Stimulated activated CD4-positive, alpha-beta T cell treated with anti-CD3 and anti-CD28 coated beads, Interleukin-2, amount 100 ng/mL, for 24 hours (primary cell): Measurements from ENCODE around the gene RAPGEF2.
"Not testable (repeated sequence)": the region's sequence is repeated elsewhere in the genome, so short reads cannot be mapped to it uniquely, and the experiment has no call there.

ENCODE experiments used
- DNase-seq, 2 donors: peaks; one replicate each; pipeline ENCODE4 v3.0.0-alpha.2; 2020

The RAPGEF2 gene

GRCh38 chr4:159137176-159137575 lies 34.3 kb downstream of the RAPGEF2 start:
- DNase-seq = no peak

- DNase-seq = no peak
These were observed 35.6 kb downstream of the RAPGEF2 start for GRCh38 chr4:159138436-159138835.

- no peak for DNase-seq
These were observed 38.3 kb downstream of the RAPGEF2 start for GRCh38 chr4:159141193-159141592.

GRCh38 chr4:159142241-159142640 lies 39.4 kb downstream of the RAPGEF2 start:
- no peak for DNase-seq

- no peak for DNase-seq
These were observed 40.0 kb downstream of the RAPGEF2 start for GRCh38 chr4:159142681-159143384.

- no peak for DNase-seq
These were observed 40.8 kb downstream of the RAPGEF2 start for GRCh38 chr4:159143687-159144086.

- no peak for DNase-seq
These were observed 41.3 kb downstream of the RAPGEF2 start for GRCh38 chr4:159144112-159144694.

- DNase-seq = no peak
These were observed 42.6 kb downstream of the RAPGEF2 start for GRCh38 chr4:159145318-159145991.

- DNase-seq = no peak
These were observed 43.1 kb downstream of the RAPGEF2 start for GRCh38 chr4:159145992-159146330.

GRCh38 chr4:159146488-159146887 lies 43.6 kb downstream of the RAPGEF2 start:
- DNase-seq = no peak

- DNase-seq = no peak
These were observed 45.6 kb downstream of the RAPGEF2 start for GRCh38 chr4:159148441-159148840.

- no peak for DNase-seq
These were observed 46.8 kb downstream of the RAPGEF2 start for GRCh38 chr4:159149666-159150065.

- DNase-seq = no peak
These were observed 47.5 kb downstream of the RAPGEF2 start for GRCh38 chr4:159150396-159150795.

GRCh38 chr4:159150821-159151390 lies 48.0 kb downstream of the RAPGEF2 start:
- DNase-seq = no peak

GRCh38 chr4:159151689-159152088 lies 48.8 kb downstream of the RAPGEF2 start:
- no peak for DNase-seq

- no peak for DNase-seq
These were observed 49.3 kb downstream of the RAPGEF2 start for GRCh38 chr4:159152181-159152580.

- DNase-seq = no peak
These were observed 50.8 kb downstream of the RAPGEF2 start for GRCh38 chr4:159153669-159154068.

GRCh38 chr4:159155119-159155518 lies 52.2 kb downstream of the RAPGEF2 start:
- no peak for DNase-seq

GRCh38 chr4:159158083-159158617 lies 55.3 kb downstream of the RAPGEF2 start:
- no peak for DNase-seq

GRCh38 chr4:159158985-159159384 lies 56.1 kb downstream of the RAPGEF2 start:
- no peak for DNase-seq

GRCh38 chr4:159159611-159160010 lies 56.7 kb downstream of the RAPGEF2 start:
- no peak for DNase-seq

- no peak for DNase-seq
These were observed 57.4 kb downstream of the RAPGEF2 start for GRCh38 chr4:159160242-159160641.

- not testable (repeated sequence) for DNase-seq
These were observed 58.6 kb downstream of the RAPGEF2 start for GRCh38 chr4:159161436-159161835.

GRCh38 chr4:159162576-159162975 lies 59.7 kb downstream of the RAPGEF2 start:
- no peak for DNase-seq
